HEK293 (cell line): ENCODE results near the gene ARID1A.

Experiments
- CTCF ChIA-PET: fragments of 350-600 bp; formaldehyde crosslinking; extraction: SDS; loops from one replicate; lab custom pipeline; 2021; ENCODE audit warnings: antibody characterized with exemption; lab: Yijun Ruan, JAX
- POLR2A ChIA-PET: fragments of 300-600 bp; formaldehyde crosslinking; extraction: SDS; loops from one replicate; lab custom pipeline; 2020; ENCODE audit warnings: antibody characterized with exemption, inconsistent platforms; lab: Yijun Ruan, JAX
- H3K27ac ChIP-seq: fragments of 200-500 bp; sonication (Bioruptor generic); 2 replicates; pipeline ENCODE4 v1.5.1; 2014; ENCODE audit warnings: low read depth, low read length, control low read depth, inconsistent platforms; ENCODE audit errors: extremely low read depth
- H3K36me3 ChIP-seq, 2 experiments: fragments of 200-500 bp in 1 of 2; sonication (Bioruptor generic) in 1 of 2; 1 replicate in 1 of 2; 2 replicates in 1 of 2; pipeline ENCODE4 v1.5.1; 2014 to 2017; ENCODE audit warnings: inconsistent platforms in 2 of 2, low read length in 2 of 2; ENCODE audit not compliant: control insufficient read depth in 2 of 2, insufficient read depth in 1 of 2
- H3K4me1 ChIP-seq: fragments of 200-500 bp; sonication (Bioruptor generic); 2 replicates; pipeline ENCODE4 v1.5.1; 2014; ENCODE audit warnings: mild to moderate bottlenecking, low read length, inconsistent platforms; ENCODE audit not compliant: control insufficient read depth, insufficient read depth
- H3K4me3 ChIP-seq: 2 replicates; pipeline ENCODE4 v1.5.1; 2011; ENCODE audit warnings: low read depth, mild to moderate bottlenecking, control low read depth, low read length, moderate library complexity
- H3K9me3 ChIP-seq: fragments of 200-500 bp; sonication (Bioruptor generic); 2 replicates; pipeline ENCODE4 v1.5.1; 2014; ENCODE audit warnings: low read depth, low read length, inconsistent platforms; ENCODE audit not compliant: control insufficient read depth, insufficient read depth
- CTCF ChIP-seq: fragments of 450-650 bp; formaldehyde crosslinking; IDR thresholded peaks from 2 replicates; pipeline ENCODE4 v1.5.1; 2016; ENCODE audit warnings: missing biosample characterization, missing genetic modification characterization
- GLIS1 ChIP-seq: fragments of 450-650 bp; formaldehyde crosslinking; IDR thresholded peaks from 2 replicates; pipeline ENCODE4 v1.5.1; 2016; ENCODE audit warnings: missing biosample characterization, missing genetic modification characterization
- PRDM2 ChIP-seq: fragments of 450-650 bp; formaldehyde crosslinking; IDR thresholded peaks from 2 replicates; pipeline ENCODE4 v1.5.1; 2016; ENCODE audit warnings: missing biosample characterization, missing genetic modification characterization, borderline replicate concordance
- SALL2 ChIP-seq: fragments of 450-650 bp; formaldehyde crosslinking; IDR thresholded peaks from 2 replicates; pipeline ENCODE4 v1.5.0; 2017; ENCODE audit warnings: missing biosample characterization, mild to moderate bottlenecking, missing genetic modification characterization, borderline replicate concordance
- SCRT1 ChIP-seq: fragments of 450-650 bp; formaldehyde crosslinking; IDR thresholded peaks from 2 replicates; pipeline ENCODE4 v1.5.1; 2016; ENCODE audit warnings: missing biosample characterization, missing genetic modification characterization, borderline replicate concordance
- ZIC2 ChIP-seq: fragments of 450-650 bp; formaldehyde crosslinking; IDR thresholded peaks from 2 replicates; pipeline ENCODE4 v1.5.1; 2016; ENCODE audit warnings: missing biosample characterization, missing genetic modification characterization
- ZNF335 ChIP-seq: fragments of 450-650 bp; formaldehyde crosslinking; conservative IDR thresholded peaks from 2 replicates; pipeline ENCODE4 v1.5.1; 2016; ENCODE audit warnings: missing biosample characterization, missing genetic modification characterization
- ZNF623 ChIP-seq: fragments of 450-650 bp; formaldehyde crosslinking; IDR thresholded peaks from 2 replicates; pipeline ENCODE4 v1.5.1; 2016; ENCODE audit warnings: missing biosample characterization, missing genetic modification characterization
- ZNF792 ChIP-seq: fragments of 450-650 bp; formaldehyde crosslinking; IDR thresholded peaks from 2 replicates; pipeline ENCODE4 v1.5.1; 2016; ENCODE audit warnings: missing biosample characterization, missing genetic modification characterization

Gene ARID1A

GRCh38 chr1:26828411-26828991, 132.7 kb downstream of the ARID1A start (continued):
- TF ChIP-seq PRDM2 (tag by site-specific recombination), result no peak

GRCh38 chr1:26829184-26829911, 133.5 kb downstream of the ARID1A start:
- CTCF ChIA-PET, result interaction anchor here (0.7 to 1.7 kb wide), 3 partner anchors 20 to 227 kb away, joined by 3 to 5 read pairs (median 3); no protein-coding TSS in a partner anchor
- peaks cover 4 to 55% of the 10 kb centered on the region in 2 experiments for H3K36me3 ChIP-seq
- no peaks in the 10 kb centered on the region for H3K9me3 ChIP-seq
- no peaks in the 10 kb centered on the region for H3K4me1 ChIP-seq
- no peak overlapping the region for H3K27ac ChIP-seq
- no peak overlapping the region for H3K4me3 ChIP-seq
- POLR2A ChIA-PET, result no interaction called here
- peak; percentile 6; the same call in 1 of the 2 replicates for TF ChIP-seq GLIS1 (tag by site-specific recombination)
- peak; percentile 15; the same call in 1 of the 2 replicates for TF ChIP-seq ZNF792 (tag by site-specific recombination)
- no peak for TF ChIP-seq ZNF335 (tag by site-specific recombination)
- 0 out of 2 replicates have a peak, but pooled peaks have one; percentile 34 for TF ChIP-seq CTCF (tag by site-specific recombination)
- TF ChIP-seq SALL2, result no peak
- 0 out of 2 replicates have a peak, but pooled peaks have one; percentile 17 for TF ChIP-seq ZIC2 (tag by site-specific recombination)

- ChIA-PET CTCF (interaction anchor here (0.6 to 1.8 kb wide), 3 partner anchors 20 to 229 kb away, joined by 4 to 8 read pairs (median 5); no protein-coding TSS in a partner anchor), POLR2A (no interaction called here)
- Histone ChIP-seq H3K36me3 (peaks cover 4 to 72% of the 10 kb centered on the region in 2 experiments), H3K4me3 (no peak overlapping the region), H3K27ac (no peak overlapping the region), H3K4me1 (no peaks in the 10 kb centered on the region), H3K9me3 (no peaks in the 10 kb centered on the region)
- no peak for TF ChIP-seq SCRT1
- TF ChIP-seq ZNF623, result peak; percentile 98
Measured at GRCh38 chr1:26831059-26831458, 135.2 kb downstream of the ARID1A start.
